HG02852 (cell line): ENCODE results near the gene IQGAP2.

ENCODE experiments used
- ATAC-seq: cut with Tn5 transposase; IDR thresholded peaks from one replicate; pipeline ENCODE4 v1.9.1; 2021; ENCODE audit warnings: mild to moderate bottlenecking, moderate library complexity; ENCODE audit not compliant: unreplicated experiment

The IQGAP2 gene

GRCh38 chr5:76625087-76625815 is 222.2 kb downstream of the IQGAP2 start:
- no peak for ATAC-seq

- no peak for ATAC-seq
These were observed 223.7 kb downstream of the IQGAP2 start for GRCh38 chr5:76626738-76627137.

GRCh38 chr5:76634661-76635060 is 231.6 kb downstream of the IQGAP2 start:
- no peak for ATAC-seq

- no peak for ATAC-seq
These were observed 234.4 kb downstream of the IQGAP2 start for GRCh38 chr5:76637490-76637889.

GRCh38 chr5:76638479-76638878 is 235.4 kb downstream of the IQGAP2 start:
- no peak for ATAC-seq

GRCh38 chr5:76641514-76642120 is 238.5 kb downstream of the IQGAP2 start:
- no peak for ATAC-seq

GRCh38 chr5:76642390-76643040 is 239.4 kb downstream of the IQGAP2 start:
- ATAC-seq = no peak

GRCh38 chr5:76643371-76643770 is 240.3 kb downstream of the IQGAP2 start:
- ATAC-seq = no peak

- no peak for ATAC-seq
These were observed 246.1 kb downstream of the IQGAP2 start for GRCh38 chr5:76649140-76649539.

- no peak for ATAC-seq
These were observed 249.8 kb downstream of the IQGAP2 start for GRCh38 chr5:76652809-76653414.

GRCh38 chr5:76657091-76657490 is 254.0 kb downstream of the IQGAP2 start:
- ATAC-seq = no peak

- no peak for ATAC-seq
These were observed 254.7 kb downstream of the IQGAP2 start for GRCh38 chr5:76657683-76658311.

- no peak for ATAC-seq
These were observed 257.3 kb downstream of the IQGAP2 start for GRCh38 chr5:76660360-76660759.

GRCh38 chr5:76662521-76662920 is 259.4 kb downstream of the IQGAP2 start:
- ATAC-seq = no peak

- ATAC-seq = no peak
These were observed 260.5 kb downstream of the IQGAP2 start for GRCh38 chr5:76663573-76663972.

GRCh38 chr5:76664079-76664478 is 261.0 kb downstream of the IQGAP2 start:
- no peak for ATAC-seq

- ATAC-seq = no peak
These were observed 264.4 kb downstream of the IQGAP2 start for GRCh38 chr5:76667495-76667894.

GRCh38 chr5:76669245-76669644 is 266.2 kb downstream of the IQGAP2 start:
- ATAC-seq = no peak

GRCh38 chr5:76670508-76670907 is 267.4 kb downstream of the IQGAP2 start:
- no peak for ATAC-seq

GRCh38 chr5:76672242-76672641 is 269.2 kb downstream of the IQGAP2 start:
- ATAC-seq = no peak

- no peak for ATAC-seq
These were observed 270.0 kb downstream of the IQGAP2 start for GRCh38 chr5:76673125-76673524.
